ENCODE measurements around the gene GOLGA6C.

DNA sequence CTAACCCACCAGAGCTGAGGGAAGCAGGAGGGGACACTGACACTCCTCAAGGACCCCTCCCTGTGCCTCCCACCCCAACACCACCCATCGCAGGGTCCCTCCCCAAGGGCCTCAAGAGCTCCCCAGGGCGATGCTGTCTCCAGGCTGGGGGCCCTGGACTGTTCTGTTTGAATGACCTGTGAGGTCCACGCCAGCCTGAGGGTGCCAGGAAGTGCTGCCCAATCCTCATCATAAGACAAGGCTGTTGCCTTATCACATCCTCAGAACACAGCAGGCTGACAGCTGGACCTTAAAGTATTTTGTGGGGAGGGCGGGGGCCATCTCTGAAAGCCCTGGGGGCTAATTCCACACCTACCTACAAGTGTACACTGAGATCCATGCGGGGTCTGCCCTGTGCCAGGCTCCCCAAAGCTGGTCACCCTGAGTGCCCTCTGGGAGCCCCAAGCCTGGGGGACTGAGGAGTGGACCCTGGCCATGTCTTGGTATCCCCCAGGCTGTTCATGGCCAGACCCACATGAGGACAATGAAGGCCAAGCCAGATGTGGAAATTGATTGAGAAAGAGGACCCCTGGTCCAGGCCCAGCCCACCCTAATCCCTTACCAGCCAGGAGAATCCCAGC is 23.8 kb upstream of the GOLGA6C start:
- TF ChIP-seq, protein P1, sequence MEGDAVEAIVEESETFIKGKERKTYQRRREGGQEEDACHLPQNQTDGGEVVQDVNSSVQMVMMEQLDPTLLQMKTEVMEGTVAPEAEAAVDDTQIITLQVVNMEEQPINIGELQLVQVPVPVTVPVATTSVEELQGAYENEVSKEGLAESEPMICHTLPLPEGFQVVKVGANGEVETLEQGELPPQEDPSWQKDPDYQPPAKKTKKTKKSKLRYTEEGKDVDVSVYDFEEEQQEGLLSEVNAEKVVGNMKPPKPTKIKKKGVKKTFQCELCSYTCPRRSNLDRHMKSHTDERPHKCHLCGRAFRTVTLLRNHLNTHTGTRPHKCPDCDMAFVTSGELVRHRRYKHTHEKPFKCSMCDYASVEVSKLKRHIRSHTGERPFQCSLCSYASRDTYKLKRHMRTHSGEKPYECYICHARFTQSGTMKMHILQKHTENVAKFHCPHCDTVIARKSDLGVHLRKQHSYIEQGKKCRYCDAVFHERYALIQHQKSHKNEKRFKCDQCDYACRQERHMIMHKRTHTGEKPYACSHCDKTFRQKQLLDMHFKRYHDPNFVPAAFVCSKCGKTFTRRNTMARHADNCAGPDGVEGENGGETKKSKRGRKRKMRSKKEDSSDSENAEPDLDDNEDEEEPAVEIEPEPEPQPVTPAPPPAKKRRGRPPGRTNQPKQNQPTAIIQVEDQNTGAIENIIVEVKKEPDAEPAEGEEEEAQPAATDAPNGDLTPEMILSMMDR (IDR thresholded peaks at IDR 0.05 in 8 of 11, conservative IDR thresholded peaks at IDR 0.05 in 3 of 11) = no peak
- no peak for TF ChIP-seq POLR2AphosphoS5 (IDR thresholded peaks at IDR 0.05)
- TF ChIP-seq POLR2A (IDR thresholded peaks at IDR 0.05) = no peak

Measured in spleen (tissue), 7 donors.